Smooth muscle cell (in vitro differentiated cells): ENCODE data around the gene PKIG. TPM values are rescaled to one million over a fixed set of nuclear protein-coding genes. Genes with fewer than 3 reads are reported as not detected.

ENCODE experiments used
- DNase-seq: peaks from one replicate; lab custom pipeline; 2025; ENCODE audit not compliant: unreplicated experiment; lab: John Stamatoyannopoulos, UW
- H2AFZ ChIP-seq: fragments of 200-600 bp; sonication (generic); 2 replicates; pipeline ENCODE4 v1.6.0; 2016; ENCODE audit warnings: antibody characterized with exemption, low read depth, mild to moderate bottlenecking
- H3F3A ChIP-seq: fragments of 200-600 bp; sonication (generic); 2 replicates; pipeline ENCODE4 v1.6.0; 2017; ENCODE audit warnings: antibody characterized with exemption, low read depth
- H3K27ac ChIP-seq: fragments of 200-600 bp; sonication (generic); 2 replicates; pipeline ENCODE4 v1.5.1; 2016; ENCODE audit warnings: low read depth, mild to moderate bottlenecking
- H3K27me3 ChIP-seq: fragments of 200-600 bp; sonication (generic); 2 replicates; pipeline ENCODE4 v1.6.1; 2016; ENCODE audit warnings: low read depth, mild to moderate bottlenecking
- H3K36me3 ChIP-seq: fragments of 200-600 bp; sonication (generic); 2 replicates; pipeline ENCODE4 v1.5.1; 2016; ENCODE audit warnings: low read depth
- H3K4me1 ChIP-seq: fragments of 200-600 bp; sonication (generic); 2 replicates; pipeline ENCODE4 v1.5.1; 2016; ENCODE audit warnings: low read depth
- H3K4me2 ChIP-seq: fragments of 200-600 bp; sonication (generic); 2 replicates; pipeline ENCODE4 v1.6.0; 2016; ENCODE audit warnings: mild to moderate bottlenecking
- H3K4me3 ChIP-seq: fragments of 200-600 bp; sonication (generic); 2 replicates; pipeline ENCODE4 v1.5.1; 2016; ENCODE audit warnings: mild to moderate bottlenecking
- H3K79me2 ChIP-seq: fragments of 200-600 bp; sonication (generic); 2 replicates; pipeline ENCODE4 v1.6.0; 2016; ENCODE audit warnings: low read depth, mild to moderate bottlenecking
- H3K9ac ChIP-seq: fragments of 200-600 bp; sonication (generic); 2 replicates; pipeline ENCODE4 v1.6.0; 2016; ENCODE audit warnings: low read depth
- H3K9me3 ChIP-seq: fragments of 200-600 bp; sonication (generic); replicated peaks from 2 replicates; pipeline ENCODE4 v1.5.1; 2016; ENCODE audit warnings: low read depth
- H4K20me1 ChIP-seq: fragments of 200-600 bp; sonication (generic); 2 replicates; pipeline ENCODE4 v1.6.0; 2016; ENCODE audit warnings: low read depth
- CTCF ChIP-seq: fragments of 200-600 bp; sonication (generic); IDR thresholded peaks from 2 replicates; pipeline ENCODE4 v1.5.1; 2017; ENCODE audit warnings: borderline replicate concordance, mild to moderate bottlenecking, antibody characterized with exemption; ENCODE audit not compliant: insufficient read depth, poor library complexity, severe bottlenecking
- WGBS: methylation state at CpG from one replicate; pipeline ENCODE4 v1.1.7; 2016; ENCODE audit warnings: low lambda C conversion rate; 5-methylcytosine and 5-hydroxymethylcytosine counted together
- polyA plus RNA-seq: library from polyadenylated mRNA; unstranded; fragments of >200 nt; fragmentation: Nextera tagmentation; extraction: Ambion mirVana; gene quantifications from 2 replicates; pipeline ENCODE4 v1.2.1, GENCODE V29; 2016
- total RNA-seq: library from RNA; depleted of rRNA; stranded (reverse); fragments of >200 nt; gene quantifications from 2 replicates; pipeline ENCODE4 v1.2.3, GENCODE V29; 2014

Gene PKIG
- total and polyA plus RNA-seq, 2 experiments from 2014 or later = 68.9 to 86.1 TPM

- H3F3A ChIP-seq = no peaks in the 10 kb centered on the region
- H3K79me2 ChIP-seq = no peaks in the 10 kb centered on the region
- no peaks in the 10 kb centered on the region for H3K9me3 ChIP-seq
- H3K36me3 ChIP-seq = no peaks in the 10 kb centered on the region
- no peaks in the 10 kb centered on the region for H4K20me1 ChIP-seq
- H3K27ac ChIP-seq = no peak overlapping the region
- no peak overlapping the region for H3K9ac ChIP-seq
- 46% methylated on average over 3 of the region's 3 CpGs for WGBS
- H3K4me2 ChIP-seq = no peak overlapping the region
- H3K4me3 ChIP-seq = no peak overlapping the region
- H3K27me3 ChIP-seq = no peaks in the 10 kb centered on the region
- H3K4me1 ChIP-seq = no peaks in the 10 kb centered on the region
- no peak overlapping the region for H2AFZ ChIP-seq
- no peak for DNase-seq
- no peak for TF ChIP-seq CTCF
Measured at GRCh38 chr20:44662261-44662660, 79.9 kb downstream of the PKIG start.

GRCh38 chr20:44664131-44664530 is 81.8 kb downstream of the PKIG start:
- 82% methylated on average over 3 of the region's 3 CpGs for WGBS
- no peaks in the 10 kb centered on the region for H3K9me3 ChIP-seq
- no peak overlapping the region for H2AFZ ChIP-seq
- DNase-seq = no peak
- no peak for TF ChIP-seq CTCF
- no peaks in the 10 kb centered on the region for H3K79me2 ChIP-seq
- no peak overlapping the region for H3K9ac ChIP-seq
- no peaks in the 10 kb centered on the region for H3F3A ChIP-seq
- no peak overlapping the region for H3K4me2 ChIP-seq
- no peaks in the 10 kb centered on the region for H4K20me1 ChIP-seq
- H3K4me3 ChIP-seq = no peak overlapping the region
- no peaks in the 10 kb centered on the region for H3K36me3 ChIP-seq
- no peaks in the 10 kb centered on the region for H3K4me1 ChIP-seq
- no peaks in the 10 kb centered on the region for H3K27me3 ChIP-seq
- no peak overlapping the region for H3K27ac ChIP-seq

GRCh38 chr20:44666066-44666465 is 83.7 kb downstream of the PKIG start:
- 82% methylated on average over 3 of the region's 3 CpGs for WGBS
- no peaks in the 10 kb centered on the region for H4K20me1 ChIP-seq
- no peaks in the 10 kb centered on the region for H3K4me1 ChIP-seq
- no peak for DNase-seq
- H3K4me3 ChIP-seq = no peak overlapping the region
- H3K36me3 ChIP-seq = no peaks in the 10 kb centered on the region
- no peaks in the 10 kb centered on the region for H3F3A ChIP-seq
- no peak overlapping the region for H3K9ac ChIP-seq
- H3K27me3 ChIP-seq = no peaks in the 10 kb centered on the region
- H3K9me3 ChIP-seq = no peaks in the 10 kb centered on the region
- H3K27ac ChIP-seq = no peak overlapping the region
- H3K4me2 ChIP-seq = no peak overlapping the region
- no peak for TF ChIP-seq CTCF
- H3K79me2 ChIP-seq = no peaks in the 10 kb centered on the region
- no peak overlapping the region for H2AFZ ChIP-seq

Other genes starting within 250 kb of the PKIG start
- not detected in 2 replicates for gene R3HDML, start 245.5 kb upstream of the PKIG start, total RNA-seq
- not detected in 2 replicates for gene R3HDML, start 245.5 kb upstream of the PKIG start, polyA plus RNA-seq
- not detected in 2 replicates for gene HNF4A, start 226.9 kb upstream of the PKIG start, total RNA-seq
- gene HNF4A, start 226.9 kb upstream of the PKIG start, polyA plus RNA-seq = not detected in 2 replicates
- 5.6 and 9.2 TPM in 2 replicates for gene TTPAL, start 106.7 kb upstream of the PKIG start, total RNA-seq
- 5.8 and 10.9 TPM in 2 replicates for gene TTPAL, start 106.7 kb upstream of the PKIG start, polyA plus RNA-seq
- 84.9 and 96.0 TPM in 2 replicates for gene SERINC3, start 60.5 kb upstream of the PKIG start, total RNA-seq
- gene SERINC3, start 60.5 kb upstream of the PKIG start, polyA plus RNA-seq = 99.5 and 106 TPM in 2 replicates
- gene ADA, start 69.1 kb downstream of the PKIG start, total RNA-seq = 25.1 and 28.4 TPM in 2 replicates
- gene ADA, start 69.1 kb downstream of the PKIG start, polyA plus RNA-seq = 32.5 and 35.2 TPM in 2 replicates
- gene CCN5, start 132.8 kb downstream of the PKIG start, total RNA-seq = not detected in 2 replicates
- not detected in 2 replicates for gene CCN5, start 132.8 kb downstream of the PKIG start, polyA plus RNA-seq
- gene KCNK15, start 163.3 kb downstream of the PKIG start, total RNA-seq = 0.54 TPM in 1 of 2 replicates, not detected in the other
- 0.06 and 0.24 TPM in 2 replicates for gene KCNK15, start 163.3 kb downstream of the PKIG start, polyA plus RNA-seq
- not detected in 2 replicates for gene RIMS4, start 228.0 kb downstream of the PKIG start, total RNA-seq
- gene RIMS4, start 228.0 kb downstream of the PKIG start, polyA plus RNA-seq = not detected in 2 replicates